GM23338 (cell line): Measurements from ENCODE around the gene REEP3. TPM values are rescaled to one million over a fixed set of nuclear protein-coding genes. Genes with fewer than 3 reads are reported as not detected.

Experiments used
- ATAC-seq: fragments of 200-7000 bp; cut with Tn5 transposase; 3 replicates; pipeline ENCODE4 v1.9.1; 2020
- DNase-seq: peaks from one replicate; pipeline ENCODE4 v3.0.0-alpha.2; 2015; ENCODE audit warnings: low spot score
- H2AFZ ChIP-seq: fragments of 200-600 bp; sonication (generic); 2 replicates; pipeline ENCODE4 v1.8.0; 2016; ENCODE audit warnings: antibody characterized with exemption, mild to moderate bottlenecking, moderate library complexity
- H3F3A ChIP-seq: fragments of 200-600 bp; sonication (generic); replicated peaks from 2 replicates; pipeline ENCODE4 v1.8.0; 2017; ENCODE audit warnings: antibody characterized with exemption, mixed run types, low read depth
- H3K27ac ChIP-seq: fragments of 200-600 bp; sonication (generic); 2 replicates; pipeline ENCODE4 v1.6.1; 2016; ENCODE audit warnings: low read depth
- H3K27me3 ChIP-seq: fragments of 200-600 bp; sonication (generic); 2 replicates; pipeline ENCODE4 v1.8.0; 2016; ENCODE audit warnings: mild to moderate bottlenecking, mixed run types, moderate library complexity; ENCODE audit not compliant: insufficient read depth
- H3K36me3 ChIP-seq: fragments of 200-600 bp; sonication (generic); 2 replicates; pipeline ENCODE4 v1.8.0; 2016; ENCODE audit warnings: mild to moderate bottlenecking; ENCODE audit not compliant: insufficient read depth
- H3K4me1 ChIP-seq: fragments of 200-600 bp; sonication (generic); 2 replicates; pipeline ENCODE4 v1.8.0; 2016; ENCODE audit warnings: mild to moderate bottlenecking, moderate library complexity; ENCODE audit not compliant: insufficient read depth
- H3K4me2 ChIP-seq: fragments of 200-600 bp; sonication (generic); 2 replicates; pipeline ENCODE4 v1.7.1; 2017; ENCODE audit warnings: mixed run types
- H3K4me3 ChIP-seq: fragments of 200-600 bp; sonication (generic); 2 replicates; pipeline ENCODE4 v1.6.1; 2016; ENCODE audit warnings: mixed run types
- H3K79me2 ChIP-seq: fragments of 200-600 bp; sonication (generic); replicated peaks from 2 replicates; pipeline ENCODE4 v1.8.0; 2017; ENCODE audit warnings: mild to moderate bottlenecking; ENCODE audit not compliant: insufficient read depth
- H3K9me2 ChIP-seq: fragments of 200-600 bp; sonication (generic); 2 replicates; pipeline ENCODE4 v1.8.0; 2017; ENCODE audit not compliant: insufficient read depth
- H4K20me1 ChIP-seq: fragments of 200-600 bp; sonication (generic); replicated peaks from 2 replicates; pipeline ENCODE4 v1.8.0; 2017; ENCODE audit warnings: mild to moderate bottlenecking; ENCODE audit not compliant: insufficient read depth
- H3K27ac Mint-ChIP-seq: 2 replicates; pipeline ENCODE4 v1.8.0; 2020; ENCODE audit warnings: inconsistent platforms, mild to moderate bottlenecking, moderate library complexity, mixed read lengths
- H3K27me3 Mint-ChIP-seq: 3 replicates; pipeline ENCODE4 v1.8.0; 2022; ENCODE audit warnings: low read depth, mild to moderate bottlenecking, moderate library complexity, mixed read lengths, inconsistent platforms; ENCODE audit not compliant: insufficient read depth, poor library complexity
- H3K36me3 Mint-ChIP-seq: 3 replicates; pipeline ENCODE4 v1.8.0; 2021; ENCODE audit warnings: low read depth, mild to moderate bottlenecking, inconsistent platforms, moderate library complexity, mixed read lengths
- H3K4me1 Mint-ChIP-seq: 3 replicates; pipeline ENCODE4 v1.8.0; 2020; ENCODE audit warnings: mild to moderate bottlenecking, inconsistent platforms, mixed read lengths
- H3K4me3 Mint-ChIP-seq: 3 replicates; pipeline ENCODE4 v1.8.0; 2021; ENCODE audit warnings: moderate library complexity, mild to moderate bottlenecking, inconsistent platforms, mixed read lengths
- H3K9me3 Mint-ChIP-seq: 3 replicates; pipeline ENCODE4 v1.8.0; 2020; ENCODE audit warnings: moderate library complexity, mild to moderate bottlenecking, inconsistent platforms, mixed read lengths
- CREB1 ChIP-seq: fragments of 250-450 bp; sonication (Bioruptor Pico); IDR thresholded peaks from 2 replicates; pipeline ENCODE4 v1.5.0; 2020; ENCODE audit warnings: low read depth, mild to moderate bottlenecking, moderate library complexity
- ETS1 ChIP-seq: IDR thresholded peaks from 2 replicates; pipeline ENCODE4 v1.6.1; 2016; ENCODE audit warnings: antibody characterized with exemption
- EZH2 ChIP-seq: fragments of 200-600 bp; sonication (generic); IDR thresholded peaks from one replicate; pipeline ENCODE4 v1.8.0; 2017; ENCODE audit warnings: antibody characterized with exemption, mild to moderate bottlenecking, low read depth; ENCODE audit not compliant: unreplicated experiment
- EZH2phosphoT487 ChIP-seq: fragments of 200-600 bp; sonication (generic); IDR thresholded peaks from one replicate; pipeline ENCODE4 v1.8.1; 2018; ENCODE audit warnings: antibody characterized with exemption; ENCODE audit not compliant: unreplicated experiment
- NANOG ChIP-seq: IDR thresholded peaks from 2 replicates; pipeline ENCODE4 v1.6.1; 2016; ENCODE audit warnings: antibody characterized with exemption, borderline replicate concordance
- POLR2AphosphoS5 ChIP-seq: IDR thresholded peaks from 2 replicates; pipeline ENCODE4 v1.6.1; 2016; ENCODE audit warnings: antibody characterized with exemption, low read depth
- REST ChIP-seq: IDR thresholded peaks from one replicate; pipeline ENCODE4 v1.6.1; 2018; ENCODE audit warnings: antibody characterized with exemption; ENCODE audit not compliant: unreplicated experiment
- ZNF114 ChIP-seq: fragments of 250-450 bp; sonication (Bioruptor Pico); IDR thresholded peaks from 2 replicates; pipeline ENCODE4 v1.5.0; 2020; ENCODE audit warnings: mild to moderate bottlenecking, moderate library complexity
- ZNF331 ChIP-seq: fragments of 250-450 bp; sonication (Bioruptor Pico); IDR thresholded peaks from 2 replicates; pipeline ENCODE4 v1.5.0; 2020; ENCODE audit warnings: low read depth, mild to moderate bottlenecking, moderate library complexity
- polyA plus RNA-seq: library from polyadenylated mRNA; unstranded; fragments of >200 nt; fragmentation: Nextera tagmentation; extraction: Ambion mirVana; gene quantifications from 2 replicates; pipeline ENCODE4 v1.2.1, GENCODE V29; 2016
- total RNA-seq: library from RNA; depleted of rRNA; stranded (reverse); fragments of >200 nt; shearing (Covaris generic); gene quantifications from 2 replicates; pipeline ENCODE4 v1.2.3, GENCODE V29; 2014

REEP3 gene
- total and polyA plus RNA-seq, 2 experiments from 2014 or later: 29.5 to 48.7 TPM

- TF ChIP-seq REST (no peak), CREB1 (no peak), POLR2AphosphoS5 (no peak), ZNF331 (CRISPR knock-in tag) (no peak), EZH2phosphoT487 (no peak), ETS1 (no peak), NANOG (no peak), ZNF114 (CRISPR knock-in tag) (no peak)
Measured at GRCh38 chr10:63583909-63584724, 62.9 kb downstream of the REEP3 start (continued).

- Histone ChIP-seq H3K27me3 (no peaks in the 10 kb centered on the region), H3F3A (no peaks in the 10 kb centered on the region), H3K4me3 (no peak overlapping the region), H3K9me2 (no peaks in the 10 kb centered on the region), H4K20me1 (0 out of 2 replicates have a peak, but pooled peaks cover 8% of the 10 kb centered on the region), H3K79me2 (peaks cover 35% of the 10 kb centered on the region), H2AFZ (no peak overlapping the region), H3K4me1 (peaks cover 15% of the 10 kb centered on the region), H3K27ac (peak overlapping the region; percentile 60; the same call in 1 of the 2 replicates), H3K4me2 (no peak overlapping the region), H3K36me3 (no peaks in the 10 kb centered on the region)
- Mint-ChIP-seq H3K27me3 (peaks cover 1% of the 10 kb centered on the region), H3K4me1 (peaks cover 5% of the 10 kb centered on the region), H3K36me3 (no peaks in the 10 kb centered on the region), H3K4me3 (no peak overlapping the region), H3K9me3 (no peaks in the 10 kb centered on the region), H3K27ac (no peak overlapping the region)
- ATAC-seq (no peak), DNase-seq (no peak)
- TF ChIP-seq EZH2phosphoT487 (no peak), CREB1 (no peak), ZNF331 (CRISPR knock-in tag) (no peak), EZH2 (no peak), REST (no peak), ZNF114 (CRISPR knock-in tag) (no peak)
Measured at GRCh38 chr10:63584725-63585035, 63.5 kb downstream of the REEP3 start.
